ENCODE data around the gene TOMM40.
"Not testable (repeated sequence)": the region's sequence is repeated elsewhere in the genome, so short reads cannot be mapped to it uniquely, and the experiment has no call there.

TOMM40 gene

GRCh38 chr19:44891016-44891882 is at the start of gene TOMM40:
Gene TOMM40 (plus strand): TSS chr19:44891254. CDS start chr19:44891416, 162 bp downstream.
- DNase-seq, result peak in 6 of 56 donors; percentile 15 to 100 (median 100)

- DNase-seq, result peak in 1 of 56 donors; percentile 13
Observed at GRCh38 chr19:44845286-44845611, 45.8 kb upstream of the TOMM40 start.

DNA sequence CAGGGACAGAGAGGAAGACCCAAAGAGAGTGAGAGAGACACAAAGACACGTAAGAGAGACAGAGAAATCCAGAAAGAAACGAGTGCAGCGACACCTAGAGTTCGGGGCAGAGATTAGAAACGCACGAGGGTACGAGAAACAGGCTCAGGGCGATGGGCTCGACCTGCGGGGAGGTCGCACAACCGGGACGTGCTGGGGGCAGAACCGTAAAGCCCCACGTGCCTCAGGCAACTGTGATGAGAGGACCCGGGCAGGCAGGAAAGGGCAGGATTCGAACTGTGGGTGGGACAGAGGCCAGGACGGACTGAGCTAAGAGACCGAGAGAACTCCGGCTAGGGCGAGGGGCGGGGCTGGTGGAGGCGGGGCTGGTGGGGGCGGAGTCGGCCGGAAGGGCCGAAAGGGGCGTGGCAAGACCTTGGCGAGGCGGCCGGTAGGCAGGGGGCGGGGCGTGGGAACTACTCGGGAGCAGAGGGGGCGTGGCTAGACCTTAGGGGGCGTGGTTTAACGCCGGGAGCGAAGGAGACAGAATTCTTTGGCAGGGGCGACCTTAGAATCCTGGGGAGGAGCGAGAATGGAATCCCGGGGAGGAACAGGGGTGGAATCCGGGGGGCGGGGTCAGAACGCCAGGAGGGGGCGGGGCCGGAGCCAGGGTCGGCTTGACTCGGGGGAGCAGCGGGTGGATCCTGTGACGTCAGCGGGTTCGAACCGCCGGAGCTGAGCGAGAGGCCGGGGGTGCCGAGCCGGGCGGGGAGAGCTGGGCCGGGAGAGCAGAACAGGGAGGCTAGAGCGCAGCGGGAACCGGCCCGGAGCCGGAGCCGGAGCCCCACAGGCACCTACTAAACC is 45.2 kb upstream of the TOMM40 start, which contains the start of gene NECTIN2:
Gene NECTIN2 (plus strand): TSS at position 686 of the 843 bp plus-strand sequence. CDS start 229 bp downstream, outside the sequence.
- peak in 55 of 56 donors; percentile 19 to 95 (median 84) for DNase-seq

DNA sequence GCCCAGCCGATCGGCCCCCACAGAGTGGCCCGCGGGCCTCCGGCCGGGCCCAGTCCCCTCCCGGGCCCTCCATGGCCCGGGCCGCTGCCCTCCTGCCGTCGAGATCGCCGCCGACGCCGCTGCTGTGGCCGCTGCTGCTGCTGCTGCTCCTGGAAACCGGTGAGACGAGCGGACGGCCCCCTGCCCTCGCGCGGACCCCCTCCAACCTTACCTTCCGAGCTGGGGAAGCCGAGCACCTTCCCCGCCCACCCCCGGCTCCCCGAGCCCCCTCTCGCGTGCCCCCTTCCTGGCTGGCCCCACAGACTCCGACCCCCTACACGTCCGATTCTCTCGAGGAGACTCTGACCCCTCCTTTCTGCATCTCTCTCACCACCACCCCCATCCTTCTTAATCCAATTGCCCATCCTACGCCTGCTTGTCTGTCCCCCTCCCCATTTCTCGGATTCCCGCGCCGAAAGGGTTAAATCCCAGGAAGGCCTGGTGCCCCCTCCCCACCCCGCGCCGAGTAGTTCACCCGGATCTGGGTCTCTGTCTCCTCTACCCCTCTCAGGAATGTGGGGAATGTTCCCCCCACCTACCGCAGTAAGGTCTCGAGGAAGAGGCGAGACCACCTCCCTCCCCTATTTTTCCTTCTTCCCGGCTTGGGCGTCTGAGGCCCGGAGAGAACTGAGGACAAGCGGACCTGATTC is 44.5 kb upstream of the TOMM40 start:
- DNase-seq, result no peak

GRCh38 chr19:44847144-44848035 is 43.7 kb upstream of the TOMM40 start:
- peak in 14 of 56 donors; percentile 6 to 60 (median 24) for DNase-seq

DNA sequence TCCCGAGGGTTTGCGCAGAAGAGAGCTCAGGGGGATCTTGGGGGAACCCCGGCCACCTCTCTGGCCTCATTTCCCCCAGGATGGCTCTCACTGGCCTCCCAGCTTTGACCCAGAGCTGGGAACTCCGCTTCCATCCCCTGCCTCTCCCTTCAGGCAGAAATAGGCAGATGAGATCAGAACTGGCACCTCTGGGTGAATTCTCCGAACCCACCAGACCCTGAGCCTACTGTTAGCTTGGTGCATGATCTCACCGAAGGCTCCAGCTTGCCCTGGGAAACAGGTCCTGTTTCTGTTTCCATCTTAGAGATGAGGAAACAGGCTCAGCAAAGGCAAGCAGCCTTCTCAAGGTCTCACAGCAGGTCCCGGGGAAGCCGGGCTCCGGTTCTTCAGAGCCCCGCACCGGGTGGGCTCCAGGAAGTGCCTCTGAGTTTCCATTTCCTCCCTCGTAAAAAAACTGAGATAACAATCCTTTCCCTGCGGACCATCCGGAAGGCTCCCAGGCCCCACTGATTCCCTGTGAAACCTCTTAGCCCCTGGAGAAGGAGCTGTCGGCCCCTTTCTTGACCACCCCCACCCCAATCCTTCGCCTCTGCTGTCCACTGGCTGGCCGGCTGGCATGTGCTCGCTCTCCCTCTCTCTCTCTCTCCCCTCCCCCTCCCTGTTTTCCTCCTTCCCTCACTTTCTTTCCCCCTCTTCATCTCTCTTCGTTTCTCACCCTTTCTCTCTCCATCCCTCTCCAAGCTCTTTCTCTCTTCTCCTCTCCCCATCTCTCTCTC is 42.8 kb upstream of the TOMM40 start:
- DNase-seq, result peak in 1 of 56 donors; percentile 2

- DNase-seq, result peak in 1 of 56 donors; percentile 5
Observed at GRCh38 chr19:44848812-44849447, 42.1 kb upstream of the TOMM40 start.

- DNase-seq, result no peak
Observed at GRCh38 chr19:44850641-44851109, 40.4 kb upstream of the TOMM40 start.

- DNase-seq, result no peak
Observed at GRCh38 chr19:44851427-44851826, 39.6 kb upstream of the TOMM40 start.

DNA sequence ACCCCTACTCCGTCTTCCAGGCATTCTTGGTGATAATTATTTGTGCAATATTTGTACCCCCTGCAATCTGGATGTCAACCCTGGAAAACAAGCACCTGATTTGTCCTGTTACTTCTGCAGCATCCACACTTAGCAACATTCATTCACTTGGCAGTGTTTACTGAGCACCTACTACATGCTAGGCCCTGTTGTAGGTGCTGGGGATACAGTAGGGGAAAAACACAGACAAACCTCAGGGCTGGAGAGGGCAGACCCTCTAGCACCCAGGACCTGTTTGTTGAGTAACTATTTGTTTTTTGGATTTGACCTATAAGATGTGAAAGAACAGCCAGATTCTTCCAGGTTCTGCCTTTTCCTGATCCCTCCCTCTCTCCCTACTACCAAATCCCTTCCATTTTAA is 35.4 kb upstream of the TOMM40 start:
- no peak for DNase-seq

GRCh38 chr19:44856421-44857083 is 34.5 kb upstream of the TOMM40 start:
- DNase-seq, result peak in 7 of 56 donors; percentile 1 to 26 (median 20)

- DNase-seq, result no peak
Observed at GRCh38 chr19:44857837-44858236, 33.2 kb upstream of the TOMM40 start.

- not testable (repeated sequence) for DNase-seq
Observed at GRCh38 chr19:44861576-44861975, 29.5 kb upstream of the TOMM40 start.

- no peak for DNase-seq
Observed at GRCh38 chr19:44863990-44864389, 27.1 kb upstream of the TOMM40 start.

DNA sequence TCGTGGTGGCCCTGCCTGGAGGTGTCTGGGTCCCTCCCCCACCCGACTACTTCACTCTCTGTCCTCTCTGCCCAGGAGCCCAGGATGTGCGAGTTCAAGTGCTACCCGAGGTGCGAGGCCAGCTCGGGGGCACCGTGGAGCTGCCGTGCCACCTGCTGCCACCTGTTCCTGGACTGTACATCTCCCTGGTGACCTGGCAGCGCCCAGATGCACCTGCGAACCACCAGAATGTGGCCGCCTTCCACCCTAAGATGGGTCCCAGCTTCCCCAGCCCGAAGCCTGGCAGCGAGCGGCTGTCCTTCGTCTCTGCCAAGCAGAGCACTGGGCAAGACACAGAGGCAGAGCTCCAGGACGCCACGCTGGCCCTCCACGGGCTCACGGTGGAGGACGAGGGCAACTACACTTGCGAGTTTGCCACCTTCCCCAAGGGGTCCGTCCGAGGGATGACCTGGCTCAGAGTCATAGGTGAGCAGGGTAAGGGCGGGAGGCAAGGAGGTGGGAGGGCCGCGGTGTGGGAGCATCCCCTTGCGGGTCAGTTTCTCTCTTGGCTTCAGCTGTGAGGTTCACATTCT is 25.8 kb upstream of the TOMM40 start:
- DNase-seq, result peak in 15 of 56 donors; percentile 9 to 51 (median 26)

DNA sequence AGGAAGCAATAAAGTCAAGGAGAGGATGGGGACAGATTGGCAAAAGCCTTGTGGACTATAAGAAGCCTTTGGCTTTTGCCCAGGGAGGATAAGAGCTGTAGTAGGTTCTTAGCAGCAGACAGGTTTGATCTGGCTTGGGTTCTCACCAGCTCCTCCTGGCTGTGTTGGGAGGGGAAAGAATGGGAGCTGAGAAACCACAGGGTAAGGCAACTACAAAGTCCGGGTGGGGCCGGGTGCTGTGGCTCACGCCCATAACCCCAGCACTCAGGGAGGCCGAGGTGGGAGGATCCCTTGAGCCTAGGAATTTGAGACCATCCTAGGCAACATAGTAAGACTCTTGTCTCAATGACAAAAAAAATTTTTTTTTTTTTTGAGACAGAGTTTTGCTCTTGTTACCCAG is 24.4 kb upstream of the TOMM40 start:
- DNase-seq, result no peak

DNA sequence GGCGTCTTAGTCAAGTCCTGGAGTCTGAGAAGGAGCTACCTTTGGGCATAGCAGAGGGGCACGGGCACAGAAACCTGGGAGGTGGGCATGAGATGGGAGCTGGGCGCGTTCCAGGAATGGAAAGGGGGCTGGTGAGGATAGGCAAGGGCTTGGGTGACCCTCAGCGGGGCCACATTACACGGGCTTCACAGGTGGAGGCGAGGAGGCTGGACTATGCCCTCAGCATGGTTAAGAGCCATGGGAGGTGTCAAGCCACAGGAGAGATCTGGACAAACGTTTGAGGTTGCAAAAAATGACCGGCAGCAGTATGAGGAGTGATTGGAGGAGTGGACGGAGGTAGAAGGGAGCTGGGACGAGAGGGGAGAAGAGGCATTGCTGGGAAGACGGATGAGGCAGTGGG is 23.5 kb upstream of the TOMM40 start:
- no peak for DNase-seq
